ENCODE results near the gene C7orf57.

GRCh38 chr7:48085433-48085791 is 50.1 kb downstream of the C7orf57 start:
- TF ChIP-seq, protein P1, sequence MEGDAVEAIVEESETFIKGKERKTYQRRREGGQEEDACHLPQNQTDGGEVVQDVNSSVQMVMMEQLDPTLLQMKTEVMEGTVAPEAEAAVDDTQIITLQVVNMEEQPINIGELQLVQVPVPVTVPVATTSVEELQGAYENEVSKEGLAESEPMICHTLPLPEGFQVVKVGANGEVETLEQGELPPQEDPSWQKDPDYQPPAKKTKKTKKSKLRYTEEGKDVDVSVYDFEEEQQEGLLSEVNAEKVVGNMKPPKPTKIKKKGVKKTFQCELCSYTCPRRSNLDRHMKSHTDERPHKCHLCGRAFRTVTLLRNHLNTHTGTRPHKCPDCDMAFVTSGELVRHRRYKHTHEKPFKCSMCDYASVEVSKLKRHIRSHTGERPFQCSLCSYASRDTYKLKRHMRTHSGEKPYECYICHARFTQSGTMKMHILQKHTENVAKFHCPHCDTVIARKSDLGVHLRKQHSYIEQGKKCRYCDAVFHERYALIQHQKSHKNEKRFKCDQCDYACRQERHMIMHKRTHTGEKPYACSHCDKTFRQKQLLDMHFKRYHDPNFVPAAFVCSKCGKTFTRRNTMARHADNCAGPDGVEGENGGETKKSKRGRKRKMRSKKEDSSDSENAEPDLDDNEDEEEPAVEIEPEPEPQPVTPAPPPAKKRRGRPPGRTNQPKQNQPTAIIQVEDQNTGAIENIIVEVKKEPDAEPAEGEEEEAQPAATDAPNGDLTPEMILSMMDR (IDR thresholded peaks at IDR 0.05; ENCODE audit: extremely low read depth in 1 of 2, insufficient read depth in 1 of 2, low read depth in 1 of 2, low read length in 2 of 2) = no peak
- TF ChIP-seq POLR2A (IDR thresholded peaks at IDR 0.05; ENCODE audit: low read depth, low read length) (no peak), JUN (IDR thresholded peaks at IDR 0.05; ENCODE audit: borderline replicate concordance, insufficient read depth, insufficient read length, low read depth) (no peak), MAX (IDR thresholded peaks at IDR 0.05; ENCODE audit: insufficient read depth, insufficient read length) (no peak), EZH2 (IDR thresholded peaks at IDR 0.05; ENCODE audit: borderline replicate concordance, low read depth, low read length, severe bottlenecking) (no peak), POLR2AphosphoS5 (IDR thresholded peaks at IDR 0.05; ENCODE audit: insufficient read depth, low read depth, low read length) (no peak), FOS (IDR thresholded peaks at IDR 0.05; ENCODE audit: borderline replicate concordance, insufficient read depth, low read length) (no peak)
